Endothelial cell of umbilical vein (primary cell): ENCODE results near the gene CROCC. TPM values are rescaled to one million over a fixed set of nuclear protein-coding genes. Genes with fewer than 3 reads are reported as not detected.

Experiments used
- BruUV-seq: library from RNA; stranded (reverse); fragments of 400-500 nt; replicated peaks from 2 replicates; lab custom pipeline; 2021; lab: Mats Ljungman, UMichigan
- CTCF ChIA-PET: fragments of 300-600, 350-600 bp; sonication (Branson Sonifier 250); formaldehyde crosslinking; loops from one replicate; lab custom pipeline; 2021; ENCODE audit warnings: antibody characterized with exemption, inconsistent platforms; lab: Charles Lee
- POLR2A ChIA-PET: fragments of 300-600, 350-600 bp; sonication (Branson Sonifier 250); formaldehyde crosslinking; loops from one replicate; lab custom pipeline; 2021; ENCODE audit warnings: antibody characterized with exemption, inconsistent platforms; lab: Charles Lee
- DNase-seq: peaks from one replicate; pipeline ENCODE4 v3.0.0-alpha.2; 2011; ENCODE audit warnings: low read depth, low spot score
- FAIRE-seq: peaks from 2 replicates; lab custom pipeline; 2011; peaks lifted over from hg19 to GRCh38; lab: Jason Lieb, UNC
- H2AFZ ChIP-seq: 2 replicates; pipeline ENCODE4 v1.6.0; 2012; ENCODE audit warnings: low read depth, low read length, control low read depth, inconsistent platforms
- H3K27ac ChIP-seq: 2 replicates; pipeline ENCODE4 v1.5.1; 2011; ENCODE audit warnings: low read depth, mild to moderate bottlenecking, control low read depth, low read length, moderate library complexity; ENCODE audit not compliant: insufficient read depth
- H3K27me3 ChIP-seq, 2 experiments: 2 replicates each; pipeline versions ENCODE4 v1.6.0 to v1.6.1; 2011; ENCODE audit warnings: low read length in 2 of 2, mixed read lengths in 1 of 2; ENCODE audit not compliant: control insufficient read depth in 2 of 2, insufficient read depth in 2 of 2
- H3K36me3 ChIP-seq, 2 experiments: 2 replicates in 1 of 2; 3 replicates in 1 of 2; pipeline ENCODE4 v1.5.1; 2011; ENCODE audit warnings: low read length in 2 of 2, mild to moderate bottlenecking in 1 of 2, moderate library complexity in 1 of 2; ENCODE audit not compliant: control insufficient read depth in 2 of 2, insufficient read depth in 2 of 2; ENCODE audit errors: extremely low read depth in 1 of 2
- H3K4me1 ChIP-seq: 3 replicates; pipeline ENCODE4 v1.5.1; 2011; ENCODE audit warnings: mild to moderate bottlenecking, low read length; ENCODE audit not compliant: control insufficient read depth, insufficient read depth; ENCODE audit errors: extremely low read depth
- H3K4me2 ChIP-seq: 2 replicates; pipeline ENCODE4 v1.6.1; 2011; ENCODE audit warnings: low read length, control low read depth, mixed read lengths; ENCODE audit not compliant: insufficient read depth
- H3K4me3 ChIP-seq, 3 experiments: fragments of 200-600 bp in 1 of 3; sonication (generic), shearing (Covaris generic) in 1 of 3; replicated peaks in 1 of 3; 2 replicates each; pipeline ENCODE4 v1.5.1; 2011 to 2016; ENCODE audit warnings: control low read depth in 3 of 3, low read length in 3 of 3, mild to moderate bottlenecking in 2 of 3, inconsistent platforms in 1 of 3, low read depth in 1 of 3, moderate library complexity in 1 of 3; ENCODE audit not compliant: insufficient read depth in 1 of 3
- H3K79me2 ChIP-seq: 2 replicates; pipeline ENCODE4 v1.6.0; 2012; ENCODE audit warnings: low read length, inconsistent platforms; ENCODE audit not compliant: control insufficient read depth, insufficient read depth
- H3K9ac ChIP-seq: replicated peaks from 2 replicates; pipeline ENCODE3; 2011; ENCODE audit warnings: low read length, control low read depth; ENCODE audit not compliant: insufficient read depth; ENCODE audit errors: extremely low read depth
- H3K9me1 ChIP-seq: replicated peaks from 3 replicates; pipeline ENCODE4 v1.6.0; 2011; ENCODE audit warnings: mild to moderate bottlenecking, low read length; ENCODE audit not compliant: control insufficient read depth, insufficient read depth; ENCODE audit errors: extremely low read depth
- H3K9me3 ChIP-seq: replicated peaks from 2 replicates; pipeline ENCODE4 v1.5.1; 2012; ENCODE audit warnings: low read length, inconsistent platforms; ENCODE audit not compliant: control insufficient read depth, insufficient read depth
- H4K20me1 ChIP-seq: replicated peaks from 2 replicates; pipeline ENCODE3; 2011; ENCODE audit warnings: mild to moderate bottlenecking, low read length; ENCODE audit not compliant: control insufficient read depth, insufficient read depth; ENCODE audit errors: extremely low read depth
- EZH2 ChIP-seq: IDR thresholded peaks from 2 replicates; pipeline ENCODE4 v1.6.1; 2012; ENCODE audit warnings: borderline replicate concordance, low read depth, mild to moderate bottlenecking, moderate library complexity, low read length, inconsistent platforms; ENCODE audit not compliant: severe bottlenecking
- FOS ChIP-seq: IDR thresholded peaks from 2 replicates; pipeline ENCODE4 v1.6.1; 2011; ENCODE audit warnings: mild to moderate bottlenecking, low read length, moderate library complexity, borderline replicate concordance; ENCODE audit not compliant: insufficient read depth
- GATA2 ChIP-seq: IDR thresholded peaks from 2 replicates; pipeline ENCODE4 v1.7.0; 2011; ENCODE audit warnings: low read depth, mild to moderate bottlenecking, moderate library complexity, mixed read lengths, low read length; ENCODE audit not compliant: insufficient read length, insufficient read depth
- JUN ChIP-seq: IDR thresholded peaks from 2 replicates; pipeline ENCODE4 v1.6.1; 2011; ENCODE audit warnings: borderline replicate concordance, low read depth; ENCODE audit not compliant: insufficient read length, insufficient read depth
- MYC ChIP-seq: IDR thresholded peaks from one replicate; pipeline ENCODE4 v1.6.1; 2011; ENCODE audit warnings: mild to moderate bottlenecking, low read depth, low read length
- POLR2A ChIP-seq: IDR thresholded peaks from 2 replicates; pipeline ENCODE4 v1.6.1; 2012; ENCODE audit warnings: low read depth, mild to moderate bottlenecking, control low read depth, low read length
- POLR2AphosphoS5 ChIP-seq: IDR thresholded peaks from 2 replicates; pipeline ENCODE4 v1.6.1; 2012; ENCODE audit warnings: low read depth, mild to moderate bottlenecking, control low read depth, low read length, moderate library complexity; ENCODE audit not compliant: insufficient read depth
- dilution Hi-C: fragments of 300-500 bp; cut with MboI; formaldehyde crosslinking; loops from one replicate; pipeline ENCODE4 v1.15.0; 2019; ENCODE audit warnings: low sequenced_read_pairs; ENCODE audit not compliant: extremely low pct_ligation_motif_present
- intact Hi-C: fragments of 100-400 bp; cut with micrococcal nuclease; formaldehyde crosslinking; loops from one replicate; pipeline ENCODE4 v1.10.0; 2022
- polyA plus RNA-seq, 4 experiments: library from polyadenylated mRNA; depleted of rRNA in 3 of 4; stranded (reverse) in 3 of 4; unstranded in 1 of 4; fragments of >200 nt; gene quantifications; 2 replicates each; pipeline versions ENCODE4 v1.2.1 to v1.2.3, GENCODE V29; 2011 to 2012; ENCODE audit warnings: missing spikeins in 1 of 4
- total RNA-seq: library from RNA; stranded (reverse); gene quantifications from 2 replicates; pipeline ENCODE4 v1.2.3, GENCODE V29; 2021
- TF ChIP-seq, protein P1 (sequence below): IDR thresholded peaks from 2 replicates; pipeline ENCODE4 v1.6.1; 2011; ENCODE audit not compliant: insufficient read depth, insufficient read length
- TF ChIP-seq, protein P2 (sequence below), 2 donors: IDR thresholded peaks; 1 replicate in 1 of 2; 2 replicates in 1 of 2; pipeline ENCODE4 v1.5.1; 2011; ENCODE audit warnings: low read length in 2 of 2, mild to moderate bottlenecking in 2 of 2, moderate library complexity in 2 of 2, control low read depth in 1 of 2, inconsistent platforms in 1 of 2, low read depth in 1 of 2; ENCODE audit not compliant: insufficient read depth in 1 of 2; ENCODE audit errors: extremely low read depth in 1 of 2

CROCC gene
- total and polyA plus RNA-seq, 2 donors (not counting 3 experiments of a cell fraction or from before 2014, with no cell fraction given): 18.3 to 35.5 TPM

DNA sequence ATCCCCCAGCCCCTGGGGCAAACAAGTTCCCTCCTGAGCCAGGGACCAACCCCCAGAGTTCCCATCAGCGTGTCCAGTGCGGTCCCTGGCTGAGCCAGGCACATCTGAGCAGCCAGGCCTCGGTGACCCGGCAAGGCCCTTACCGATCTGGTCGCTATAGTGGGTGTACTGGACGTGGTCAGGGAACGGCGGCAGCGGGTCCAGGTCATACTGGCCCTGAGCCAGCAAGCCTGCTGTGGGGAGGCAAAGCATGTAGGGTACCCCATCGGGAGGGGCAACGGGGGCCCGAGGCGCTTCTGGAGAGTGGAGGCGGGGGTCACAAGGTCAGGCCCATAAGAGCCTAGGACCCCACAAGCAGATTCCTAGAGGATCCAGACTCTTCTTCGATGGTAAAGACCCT, 55.2 kb downstream of the CROCC start:
- no peak overlapping the region for H3K9ac ChIP-seq
- H3K9me1 ChIP-seq: no peaks in the 10 kb centered on the region
- H3K4me3 ChIP-seq: no peak overlapping the region
- intact Hi-C loops (no loop called here), dilution Hi-C loops (no loop called here)
- H3K27me3 ChIP-seq: no peaks in the 10 kb centered on the region
- H3K4me2 ChIP-seq: no peak overlapping the region
- BruUV-seq: no TSS peak
- H3K79me2 ChIP-seq: no peaks in the 10 kb centered on the region
- no peak overlapping the region for H3K27ac ChIP-seq
- H3K9me3 ChIP-seq: no peaks in the 10 kb centered on the region
- POLR2A ChIA-PET: no interaction called here
- no peaks in the 10 kb centered on the region for H4K20me1 ChIP-seq
- TF ChIP-seq MYC (no peak), POLR2A (no peak), FOS (no peak), JUN (no peak), GATA2 (no peak), POLR2AphosphoS5 (no peak), EZH2 (no peak)
- TF ChIP-seq, protein P1, sequence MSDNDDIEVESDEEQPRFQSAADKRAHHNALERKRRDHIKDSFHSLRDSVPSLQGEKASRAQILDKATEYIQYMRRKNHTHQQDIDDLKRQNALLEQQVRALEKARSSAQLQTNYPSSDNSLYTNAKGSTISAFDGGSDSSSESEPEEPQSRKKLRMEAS: no peak
- TF ChIP-seq, protein P2, sequence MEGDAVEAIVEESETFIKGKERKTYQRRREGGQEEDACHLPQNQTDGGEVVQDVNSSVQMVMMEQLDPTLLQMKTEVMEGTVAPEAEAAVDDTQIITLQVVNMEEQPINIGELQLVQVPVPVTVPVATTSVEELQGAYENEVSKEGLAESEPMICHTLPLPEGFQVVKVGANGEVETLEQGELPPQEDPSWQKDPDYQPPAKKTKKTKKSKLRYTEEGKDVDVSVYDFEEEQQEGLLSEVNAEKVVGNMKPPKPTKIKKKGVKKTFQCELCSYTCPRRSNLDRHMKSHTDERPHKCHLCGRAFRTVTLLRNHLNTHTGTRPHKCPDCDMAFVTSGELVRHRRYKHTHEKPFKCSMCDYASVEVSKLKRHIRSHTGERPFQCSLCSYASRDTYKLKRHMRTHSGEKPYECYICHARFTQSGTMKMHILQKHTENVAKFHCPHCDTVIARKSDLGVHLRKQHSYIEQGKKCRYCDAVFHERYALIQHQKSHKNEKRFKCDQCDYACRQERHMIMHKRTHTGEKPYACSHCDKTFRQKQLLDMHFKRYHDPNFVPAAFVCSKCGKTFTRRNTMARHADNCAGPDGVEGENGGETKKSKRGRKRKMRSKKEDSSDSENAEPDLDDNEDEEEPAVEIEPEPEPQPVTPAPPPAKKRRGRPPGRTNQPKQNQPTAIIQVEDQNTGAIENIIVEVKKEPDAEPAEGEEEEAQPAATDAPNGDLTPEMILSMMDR (IDR thresholded peaks at IDR 0.05; ENCODE audit: extremely low read depth in 1 of 2, insufficient read depth in 1 of 2, low read depth in 1 of 2, low read length in 2 of 2): no peak
- CTCF ChIA-PET: interaction anchor here (3.8 kb wide), 1 partner anchor 16 kb away, joined by 16 read pairs; no protein-coding TSS in a partner anchor
- peaks cover 14% of the 10 kb centered on the region for H3K4me1 ChIP-seq
- H3K36me3 ChIP-seq: peaks cover 0 to 25% of the 10 kb centered on the region in 2 experiments
- no peak overlapping the region for H2AFZ ChIP-seq
- FAIRE-seq (no peak), DNase-seq (no peak)
